Thyroid gland (tissue), 4 donors: ENCODE data around the gene CHFR. TPM values are rescaled to one million over a fixed set of nuclear protein-coding genes. Genes with fewer than 3 reads are reported as not detected.
"Not testable (repeated sequence)": the region's sequence is repeated elsewhere in the genome, so short reads cannot be mapped to it uniquely, and the experiment has no call there.

Source experiments
- DNase-seq, 2 donors: peaks; one replicate each; pipeline ENCODE4 v3.0.0-alpha.2; 2019
- H3K27ac ChIP-seq, 3 donors: fragments of 200-600 bp; sonication (generic); 1 replicate in 2 of 3; 2 replicates in 1 of 3; pipeline ENCODE4 v1.5.1; 2016 to 2019; ENCODE audit warnings: mild to moderate bottlenecking in 1 of 3, moderate library complexity in 1 of 3
- H3K27me3 ChIP-seq: fragments of 200-600 bp; sonication (generic); one replicate; pipeline ENCODE4 v1.5.1; 2019
- H3K36me3 ChIP-seq, 2 donors: fragments of 200-600 bp; sonication (generic); one replicate each; pipeline ENCODE4 v1.5.1; 2016 to 2019
- H3K4me1 ChIP-seq, 2 donors: fragments of 200-600 bp; sonication (generic); one replicate each; pipeline ENCODE4 v1.5.1; 2017 to 2019
- H3K4me3 ChIP-seq, 3 donors: fragments of 200-600 bp; sonication (generic); replicated peaks in 1 of 3; 1 replicate in 2 of 3; 2 replicates in 1 of 3; pipeline ENCODE4 v1.5.1; 2016; ENCODE audit warnings: mild to moderate bottlenecking in 1 of 3
- H3K9me3 ChIP-seq: fragments of 200-600 bp; sonication (generic); one replicate; pipeline ENCODE4 v1.5.1; 2017
- POLR2A ChIP-seq, 2 donors: fragments of 450-650 bp; IDR thresholded peaks; one replicate each; pipeline ENCODE4 v1.6.1; 2017; ENCODE audit warnings: antibody characterized with exemption in 2 of 2, mild to moderate bottlenecking in 2 of 2, moderate library complexity in 1 of 2
- WGBS, 2 donors: methylation state at CpG; one replicate each; pipeline ENCODE4 v1.1.5; 2017; 5-methylcytosine and 5-hydroxymethylcytosine counted together
- intact Hi-C: fragments of 100-400 bp; cut with DNase I; formaldehyde crosslinking; loops from one replicate; pipeline ENCODE4 v1.15.1; 2023
- total RNA-seq, 4 donors: library from RNA; depleted of rRNA; stranded (reverse); fragments of >200 nt; gene quantifications; one replicate each; pipeline ENCODE4 v1.2.3, GENCODE V29; 2016
- TF ChIP-seq, protein P1 (sequence below), 6 experiments: fragments of 200-600 bp in 3 of 6; fragments of 450-650 bp in 3 of 6; sonication (generic) in 3 of 6; IDR thresholded peaks; one replicate each; pipeline ENCODE4 v1.5.1; 2016 to 2019; ENCODE audit warnings: antibody characterized with exemption in 6 of 6, mild to moderate bottlenecking in 2 of 6, inconsistent platforms in 1 of 6, moderate library complexity in 1 of 6

The CHFR gene
- total RNA-seq, 4 donors from 2014 or later = 21.8 to 40.6 (median 27.7) TPM

DNA sequence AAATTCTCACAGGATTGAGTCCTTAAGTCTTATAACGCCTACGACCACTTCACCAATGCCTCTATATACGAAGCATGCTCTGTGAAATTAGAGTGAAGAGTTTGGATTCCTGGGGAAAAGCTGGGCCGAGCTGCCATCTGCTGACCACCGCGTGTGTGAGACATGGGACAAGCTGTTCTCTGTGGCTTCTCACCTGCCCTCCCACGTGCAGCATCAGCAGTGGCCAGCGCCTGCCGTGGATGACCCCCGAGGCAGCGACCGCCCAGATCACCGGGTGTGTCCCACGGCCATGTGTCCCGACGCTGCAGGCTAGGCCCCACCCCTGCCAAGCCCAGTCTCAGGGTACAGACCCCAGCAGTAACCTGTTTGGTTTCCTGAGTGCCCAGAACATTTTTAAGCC, 37.1 kb downstream of the CHFR start:
- Histone ChIP-seq H3K4me1 (no peaks in the 10 kb centered on the region), H3K9me3 (no peaks in the 10 kb centered on the region), H3K4me3 (no peak overlapping the region), H3K27me3 (no peaks in the 10 kb centered on the region), H3K27ac (no peak overlapping the region), H3K36me3 (peaks cover 61 to 75% of the 10 kb centered on the region in 2 donors)
- no peak for DNase-seq
- intact Hi-C loops = no loop called here
- TF ChIP-seq POLR2A (IDR thresholded peaks at IDR 0.05) = no peak
- TF ChIP-seq, protein P1, sequence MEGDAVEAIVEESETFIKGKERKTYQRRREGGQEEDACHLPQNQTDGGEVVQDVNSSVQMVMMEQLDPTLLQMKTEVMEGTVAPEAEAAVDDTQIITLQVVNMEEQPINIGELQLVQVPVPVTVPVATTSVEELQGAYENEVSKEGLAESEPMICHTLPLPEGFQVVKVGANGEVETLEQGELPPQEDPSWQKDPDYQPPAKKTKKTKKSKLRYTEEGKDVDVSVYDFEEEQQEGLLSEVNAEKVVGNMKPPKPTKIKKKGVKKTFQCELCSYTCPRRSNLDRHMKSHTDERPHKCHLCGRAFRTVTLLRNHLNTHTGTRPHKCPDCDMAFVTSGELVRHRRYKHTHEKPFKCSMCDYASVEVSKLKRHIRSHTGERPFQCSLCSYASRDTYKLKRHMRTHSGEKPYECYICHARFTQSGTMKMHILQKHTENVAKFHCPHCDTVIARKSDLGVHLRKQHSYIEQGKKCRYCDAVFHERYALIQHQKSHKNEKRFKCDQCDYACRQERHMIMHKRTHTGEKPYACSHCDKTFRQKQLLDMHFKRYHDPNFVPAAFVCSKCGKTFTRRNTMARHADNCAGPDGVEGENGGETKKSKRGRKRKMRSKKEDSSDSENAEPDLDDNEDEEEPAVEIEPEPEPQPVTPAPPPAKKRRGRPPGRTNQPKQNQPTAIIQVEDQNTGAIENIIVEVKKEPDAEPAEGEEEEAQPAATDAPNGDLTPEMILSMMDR (IDR thresholded peaks at IDR 0.05) = no peak
- 85 to 94% methylated on average over 6 to 16 of the region's 16 CpGs for whole genome bisulfite sequencing, 2 donors

DNA sequence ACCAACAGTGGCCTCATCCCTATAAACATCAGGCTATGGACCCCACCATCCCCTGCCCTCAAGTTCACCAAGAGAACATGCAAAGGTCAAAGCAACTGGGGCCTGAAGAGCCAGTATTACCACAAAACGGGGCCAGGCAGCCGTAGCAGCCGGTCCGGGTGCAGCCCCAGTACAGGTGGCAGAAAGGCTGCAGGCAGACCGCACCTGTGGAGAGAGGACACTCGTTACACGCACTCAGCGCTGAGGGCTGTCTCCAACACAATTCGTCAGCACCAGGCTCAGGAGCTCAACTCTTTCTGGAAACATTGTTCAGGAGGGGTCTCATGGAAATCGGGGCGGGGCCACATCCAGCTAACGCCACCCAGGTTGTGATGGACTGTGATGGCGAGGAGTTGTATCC, 38.9 kb downstream of the CHFR start:
- Histone ChIP-seq H3K27ac (no peak overlapping the region), H3K9me3 (no peaks in the 10 kb centered on the region), H3K4me1 (no peaks in the 10 kb centered on the region), H3K27me3 (no peaks in the 10 kb centered on the region), H3K4me3 (no peak overlapping the region), H3K36me3 (peaks cover 49 to 66% of the 10 kb centered on the region in 2 donors)
- intact Hi-C loops = no loop called here
- WGBS, 2 donors = 92 to 95% methylated on average over 11 to 13 of the region's 13 CpGs
- TF ChIP-seq, protein P1 (IDR thresholded peaks at IDR 0.05) = no peak
- TF ChIP-seq POLR2A (IDR thresholded peaks at IDR 0.05) = no peak
- no peak for DNase-seq

DNA sequence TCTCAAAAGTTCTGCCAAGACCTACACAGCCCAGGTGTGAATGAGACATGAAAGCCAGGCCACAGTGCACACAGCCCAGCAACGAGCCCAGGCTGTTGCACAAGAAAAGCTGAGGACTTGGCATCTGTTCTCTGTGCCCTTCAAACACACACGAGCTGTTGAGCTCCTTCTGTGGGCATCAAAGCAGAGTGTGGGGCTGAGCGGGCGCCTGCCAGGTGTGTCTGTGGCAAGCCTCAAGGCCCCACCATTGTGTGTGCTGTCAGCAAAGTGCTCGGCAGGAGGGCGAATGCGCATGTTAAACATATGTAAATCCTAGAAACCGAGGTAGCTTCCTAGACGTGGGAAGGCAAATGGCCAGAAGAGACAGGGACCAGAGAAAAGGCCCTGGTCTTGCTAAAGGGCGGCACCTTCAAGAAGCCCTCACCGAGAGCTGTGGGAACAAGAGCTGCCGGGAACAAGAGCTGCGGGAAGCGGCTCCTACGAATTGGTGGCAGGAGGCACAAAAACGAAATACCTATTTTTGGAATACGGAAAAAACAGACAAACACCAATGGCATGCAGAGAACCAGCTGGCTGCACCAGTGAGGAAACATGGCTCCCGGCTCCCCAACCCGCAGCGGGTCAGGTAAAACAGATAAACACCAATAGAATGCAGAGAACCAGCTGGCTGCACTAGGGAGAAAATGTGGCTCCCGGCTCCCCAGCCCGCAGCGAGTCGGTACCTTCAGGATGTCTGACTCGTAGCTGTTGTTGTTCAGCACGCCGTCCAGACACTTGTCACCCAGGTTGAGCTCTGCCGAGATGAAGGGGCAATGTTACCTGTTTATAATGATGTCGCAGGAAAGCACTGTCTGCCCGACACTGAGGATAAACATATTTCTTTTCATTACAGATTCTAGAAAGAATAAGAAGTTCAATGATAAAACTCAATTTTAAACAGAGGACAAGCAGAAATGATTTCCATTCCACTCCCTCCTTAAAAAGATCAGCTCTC, 39.7 kb downstream of the CHFR start:
- Histone ChIP-seq H3K4me3 (no peak overlapping the region), H3K36me3 (peaks cover 49 to 64% of the 10 kb centered on the region in 2 donors), H3K27me3 (no peaks in the 10 kb centered on the region), H3K27ac (no peak overlapping the region), H3K4me1 (no peaks in the 10 kb centered on the region), H3K9me3 (no peaks in the 10 kb centered on the region)
- no peak for DNase-seq
- intact Hi-C loops = no loop called here
- no peak for TF ChIP-seq POLR2A (IDR thresholded peaks at IDR 0.05)
- TF ChIP-seq, protein P1 (IDR thresholded peaks at IDR 0.05) = no peak
- 83 to 86% methylated on average over 30 of the region's 30 CpGs for WGBS, 2 donors

DNA sequence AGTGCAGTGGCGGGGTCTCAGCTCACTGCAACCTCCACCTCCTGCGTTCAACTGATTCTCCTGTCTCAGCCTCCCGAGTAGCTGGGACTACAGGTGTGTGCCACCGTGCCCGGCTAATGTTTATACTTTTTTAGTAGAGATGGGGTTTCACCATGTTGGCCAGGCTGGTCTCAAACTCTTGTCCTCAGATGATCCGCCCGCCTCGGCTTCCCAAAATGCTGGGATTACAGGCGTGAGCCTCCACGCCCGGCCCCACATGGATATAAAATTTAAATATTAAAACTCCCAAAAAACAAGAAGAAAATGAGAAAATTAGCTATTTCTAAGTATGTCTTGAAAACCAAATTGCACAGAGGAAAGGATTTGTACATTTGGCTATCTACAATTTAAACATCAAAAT, 42.7 kb downstream of the CHFR start:
- 98 to 99% methylated on average over 11 of the region's 11 CpGs for WGBS, 2 donors
- H3K27ac ChIP-seq, H3K27me3 ChIP-seq, H3K4me3 ChIP-seq, H3K4me1 ChIP-seq, intact Hi-C loops, DNase-seq, H3K9me3 ChIP-seq: not testable (repeated sequence)
- peaks cover 45 to 63% of the 10 kb centered on the region in 2 donors for H3K36me3 ChIP-seq

DNA sequence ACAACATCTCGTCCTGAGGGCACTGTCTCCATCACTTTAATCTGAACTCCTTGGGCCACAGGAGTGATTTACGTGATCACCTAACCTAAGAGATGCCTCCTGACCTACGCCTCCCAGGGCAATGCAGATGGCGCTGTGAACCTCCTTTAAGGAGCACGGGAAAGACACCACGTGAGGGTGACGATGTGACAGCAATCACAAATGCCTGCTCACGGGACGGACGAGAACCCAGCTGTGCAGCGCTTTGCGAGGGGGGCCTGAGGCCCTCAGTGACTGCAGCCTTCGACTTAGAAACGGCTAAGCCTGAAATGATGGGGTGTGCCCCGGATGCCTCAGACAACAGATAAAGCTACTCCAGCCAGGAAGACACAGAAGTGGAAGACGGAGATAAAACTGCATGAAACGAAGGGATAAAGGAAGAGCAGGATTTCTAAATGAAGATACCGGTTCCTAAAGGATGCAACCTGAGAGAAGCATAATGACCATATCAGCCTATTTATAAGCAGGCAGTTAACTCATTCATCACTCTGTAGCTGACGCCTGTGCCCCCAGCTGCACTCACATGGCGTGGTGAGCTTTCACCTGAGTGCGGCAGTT, 44.9 kb downstream of the CHFR start:
- DNase-seq = no peak
- WGBS, 2 donors = 91 to 93% methylated on average over 21 of the region's 21 CpGs
- no peak overlapping the region for H3K4me3 ChIP-seq
- intact Hi-C loops = no loop called here
- H3K27me3 ChIP-seq = no peaks in the 10 kb centered on the region
- no peaks in the 10 kb centered on the region for H3K4me1 ChIP-seq
- H3K9me3 ChIP-seq = no peaks in the 10 kb centered on the region
- H3K36me3 ChIP-seq = peaks cover 45 to 60% of the 10 kb centered on the region in 2 donors
- H3K27ac ChIP-seq = no peak overlapping the region
- TF ChIP-seq, protein P1 (IDR thresholded peaks at IDR 0.05) = no peak
- TF ChIP-seq POLR2A (IDR thresholded peaks at IDR 0.05) = no peak
